HFFc6 (cell line): ENCODE results near the gene GALNT1. TPM values are rescaled to one million over a fixed set of nuclear protein-coding genes. Genes with fewer than 3 reads are reported as not detected.

Experiments used
- DNase-seq: peaks from one replicate; pipeline ENCODE4 v3.0.0-alpha.2; 2018
- H3K27ac Mint-ChIP-seq: 2 replicates; pipeline ENCODE4 v1.8.0; 2020; ENCODE audit warnings: mild to moderate bottlenecking, mixed read lengths
- H3K27me3 Mint-ChIP-seq: 2 replicates; pipeline ENCODE4 v1.8.0; 2021; ENCODE audit warnings: mild to moderate bottlenecking, moderate library complexity, mixed read lengths; ENCODE audit not compliant: insufficient read depth
- H3K36me3 Mint-ChIP-seq: 2 replicates; pipeline ENCODE4 v1.8.0; 2021; ENCODE audit warnings: low read depth, mixed read lengths
- H3K4me1 Mint-ChIP-seq: 2 replicates; pipeline ENCODE4 v1.8.0; 2020; ENCODE audit warnings: low read depth, mixed read lengths
- H3K4me3 Mint-ChIP-seq: 2 replicates; pipeline ENCODE4 v1.8.0; 2020; ENCODE audit warnings: mild to moderate bottlenecking, moderate library complexity, mixed read lengths
- H3K9me3 Mint-ChIP-seq: 2 replicates; pipeline ENCODE4 v1.8.0; 2020; ENCODE audit warnings: mild to moderate bottlenecking, mixed read lengths
- microRNA-seq: library from miRNA; unstranded; fragments of <30 nt; microRNA quantifications from one replicate; pipeline ENCODE4, GENCODE V29; 2019
- total RNA-seq, 6 experiments: library from RNA; stranded (reverse); fragmentation: NEBNext Ultra II Directional; extraction: Animal tissue kit (Norgen Biotek cat#: 25700); gene quantifications; 2 replicates in 1 of 6; 3 replicates in 5 of 6; pipeline ENCODE4 v1.2.3, GENCODE V29; 2021
- TF ChIP-seq, protein P1 (sequence below): fragments of 200-600 bp; sonication (generic); IDR thresholded peaks from 2 replicates; pipeline ENCODE4 v1.5.0; 2021; ENCODE audit warnings: antibody characterized with exemption, mild to moderate bottlenecking

The GALNT1 gene
- total RNA-seq, 6 experiments from 2014 or later = 36.4 to 48.2 (median 40.2) TPM

DNA sequence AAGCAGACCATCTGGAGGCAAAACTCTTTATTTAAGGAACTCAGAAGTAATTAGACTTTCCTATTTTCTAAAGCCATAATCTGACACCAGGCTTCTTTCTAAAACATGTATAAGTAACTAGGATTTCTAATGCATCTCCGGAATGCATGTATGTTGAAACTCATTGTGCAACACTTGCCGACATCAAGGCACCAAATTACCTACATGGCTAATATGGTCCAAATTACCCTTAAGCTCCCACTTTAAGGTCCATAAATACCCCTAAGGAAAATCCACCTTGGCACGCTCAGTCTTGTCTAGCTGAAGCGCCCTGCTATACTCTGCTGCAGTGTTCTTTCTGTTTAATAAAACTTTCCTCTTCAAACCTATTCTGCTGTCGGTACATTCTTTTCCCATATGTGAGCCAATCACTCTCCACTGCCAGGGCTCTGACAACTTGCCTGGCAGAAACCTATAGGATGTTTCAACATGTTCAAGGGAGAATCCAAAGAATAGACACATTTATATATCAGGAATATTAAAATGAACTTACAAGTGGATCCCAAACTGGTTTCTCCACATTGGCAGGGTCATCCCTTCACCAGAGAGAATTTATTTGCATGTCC, 171.9 kb downstream of the GALNT1 start:
- H3K4me1 Mint-ChIP-seq = peaks cover 8% of the 10 kb centered on the region; the same call in 1 of the 2 replicates
- TF ChIP-seq, protein P1, sequence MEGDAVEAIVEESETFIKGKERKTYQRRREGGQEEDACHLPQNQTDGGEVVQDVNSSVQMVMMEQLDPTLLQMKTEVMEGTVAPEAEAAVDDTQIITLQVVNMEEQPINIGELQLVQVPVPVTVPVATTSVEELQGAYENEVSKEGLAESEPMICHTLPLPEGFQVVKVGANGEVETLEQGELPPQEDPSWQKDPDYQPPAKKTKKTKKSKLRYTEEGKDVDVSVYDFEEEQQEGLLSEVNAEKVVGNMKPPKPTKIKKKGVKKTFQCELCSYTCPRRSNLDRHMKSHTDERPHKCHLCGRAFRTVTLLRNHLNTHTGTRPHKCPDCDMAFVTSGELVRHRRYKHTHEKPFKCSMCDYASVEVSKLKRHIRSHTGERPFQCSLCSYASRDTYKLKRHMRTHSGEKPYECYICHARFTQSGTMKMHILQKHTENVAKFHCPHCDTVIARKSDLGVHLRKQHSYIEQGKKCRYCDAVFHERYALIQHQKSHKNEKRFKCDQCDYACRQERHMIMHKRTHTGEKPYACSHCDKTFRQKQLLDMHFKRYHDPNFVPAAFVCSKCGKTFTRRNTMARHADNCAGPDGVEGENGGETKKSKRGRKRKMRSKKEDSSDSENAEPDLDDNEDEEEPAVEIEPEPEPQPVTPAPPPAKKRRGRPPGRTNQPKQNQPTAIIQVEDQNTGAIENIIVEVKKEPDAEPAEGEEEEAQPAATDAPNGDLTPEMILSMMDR = no peak
- no peak for DNase-seq
- H3K36me3 Mint-ChIP-seq = no peaks in the 10 kb centered on the region
- H3K27ac Mint-ChIP-seq = no peak overlapping the region
- H3K27me3 Mint-ChIP-seq = peaks cover 42% of the 10 kb centered on the region
- H3K4me3 Mint-ChIP-seq = no peak overlapping the region
- H3K9me3 Mint-ChIP-seq = no peaks in the 10 kb centered on the region

DNA sequence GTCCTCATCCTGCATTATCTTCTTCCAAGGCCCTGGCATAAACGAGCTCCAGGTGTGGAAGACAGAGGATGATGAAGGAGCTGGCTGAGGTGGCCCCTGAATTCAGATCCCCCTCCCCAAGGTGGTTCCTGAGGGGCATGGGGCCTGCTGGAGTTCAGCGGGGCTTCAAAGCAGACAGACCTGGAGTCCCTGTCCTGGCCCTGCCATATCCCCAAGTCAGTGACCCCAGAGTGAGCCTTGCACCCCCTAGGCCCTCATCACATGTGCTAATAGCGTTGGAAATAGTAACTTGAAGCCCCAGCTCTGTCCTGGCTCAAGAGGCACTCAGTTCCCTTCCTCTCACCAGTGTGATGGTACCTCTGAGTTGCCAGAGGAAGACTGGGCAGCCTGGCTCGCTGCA, 172.9 kb downstream of the GALNT1 start:
- H3K4me1 Mint-ChIP-seq = peaks cover 8% of the 10 kb centered on the region; the same call in 1 of the 2 replicates
- H3K27me3 Mint-ChIP-seq = peaks cover 34% of the 10 kb centered on the region
- H3K36me3 Mint-ChIP-seq = no peaks in the 10 kb centered on the region
- DNase-seq = no peak
- TF ChIP-seq, protein P1 = no peak
- no peaks in the 10 kb centered on the region for H3K9me3 Mint-ChIP-seq
- H3K4me3 Mint-ChIP-seq = no peak overlapping the region
- H3K27ac Mint-ChIP-seq = no peak overlapping the region

DNA sequence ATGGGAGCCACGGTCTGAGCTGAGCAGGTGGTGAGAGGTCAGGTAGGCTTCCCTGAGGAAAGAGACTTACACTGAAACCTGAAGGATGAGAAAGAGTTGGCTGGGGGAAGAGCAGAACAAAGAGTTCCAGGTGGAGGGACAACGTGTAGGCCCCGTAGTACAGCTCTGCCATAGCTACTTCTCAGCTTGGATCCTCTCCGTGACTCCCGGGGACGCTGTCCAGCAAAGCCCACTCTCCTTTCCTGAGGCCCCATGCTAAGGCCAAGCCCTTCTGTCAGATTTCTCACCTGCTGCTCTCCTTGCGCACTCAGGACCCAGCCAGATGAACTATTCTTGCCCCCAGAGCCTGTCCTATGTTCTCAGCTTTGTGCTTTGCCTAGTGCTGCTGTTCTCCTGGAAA, 173.8 kb downstream of the GALNT1 start:
- TF ChIP-seq, protein P1 = no peak
- H3K4me3 Mint-ChIP-seq = no peak overlapping the region
- H3K36me3 Mint-ChIP-seq = no peaks in the 10 kb centered on the region
- H3K4me1 Mint-ChIP-seq = peaks cover 8% of the 10 kb centered on the region; the same call in 1 of the 2 replicates
- DNase-seq = no peak
- H3K27me3 Mint-ChIP-seq = peaks cover 32% of the 10 kb centered on the region
- H3K9me3 Mint-ChIP-seq = no peaks in the 10 kb centered on the region
- no peak overlapping the region for H3K27ac Mint-ChIP-seq

- Mint-ChIP-seq H3K27me3 (peaks cover 31% of the 10 kb centered on the region), H3K9me3 (no peaks in the 10 kb centered on the region), H3K4me1 (peaks cover 8% of the 10 kb centered on the region; the same call in 1 of the 2 replicates), H3K36me3 (no peaks in the 10 kb centered on the region), H3K27ac (no peak overlapping the region), H3K4me3 (no peak overlapping the region)
- DNase-seq = peak; percentile 64
- TF ChIP-seq, protein P1 = peak; percentile 96
Measured at GRCh38 chr18:35756506-35757117, 175.1 kb downstream of the GALNT1 start.

Small RNA genes lying within 50 kb of the gene (microRNA-seq; reads per million reads assigned to microRNA genes)
- gene MIR3975 = not detected

Other genes starting within 250 kb of the GALNT1 start
- 10 to 100 TPM; 34.4 to 40.0 (median 36.1) TPM for gene ZNF24, start 237.3 kb upstream of the GALNT1 start, total RNA-seq
- under 1 TPM; 0.26 to 0.66 (median 0.55) TPM for gene ZNF396, start 204.4 kb upstream of the GALNT1 start, total RNA-seq
- 10 to 100 TPM; 10.4 to 13.3 (median 12.1) TPM for gene INO80C, start 83.8 kb upstream of the GALNT1 start, total RNA-seq